Right ventricle myocardium inferior (tissue), 1 donor: Measurements from ENCODE around the gene S100B. TPM values are rescaled to one million over a fixed set of nuclear protein-coding genes. Genes with fewer than 3 reads are reported as not detected.
A peak's percentile ranks its signal among the peaks of the same experiment; 100 is the strongest.

ENCODE experiments used
- ATAC-seq: fragments of 200-7000 bp; cut with Tn5 transposase; one replicate; pipeline ENCODE4 v1.9.1; 2020; ENCODE audit warnings: mild to moderate bottlenecking, moderate library complexity
- DNase-seq: peaks from one replicate; pipeline ENCODE4 v3.0.0; 2021; ENCODE audit errors: missing footprints
- intact Hi-C: fragments of 100-400 bp; cut with DNase I; formaldehyde crosslinking; loops from one replicate; pipeline ENCODE4 v1.11.0; 2022
- total RNA-seq: library from RNA; stranded (reverse); fragmentation: NEBNext Ultra II Directional; extraction: Animal tissue kit (Norgen Biotek cat#: 25700); gene quantifications from one replicate; pipeline ENCODE4 v1.2.1, GENCODE V29; 2021
- donor health status: DM: no; HTN: yes; CAD: no; lungs with severe emphysema.

The S100B gene
- total RNA-seq, 1 donor from 2014 or later = 8.3 TPM

- no peak for DNase-seq
- peak; percentile 55 for ATAC-seq
- intact Hi-C loops = no loop called here
Observed at GRCh38 chr21:46570119-46570518, 34.8 kb downstream of the S100B start.

DNA sequence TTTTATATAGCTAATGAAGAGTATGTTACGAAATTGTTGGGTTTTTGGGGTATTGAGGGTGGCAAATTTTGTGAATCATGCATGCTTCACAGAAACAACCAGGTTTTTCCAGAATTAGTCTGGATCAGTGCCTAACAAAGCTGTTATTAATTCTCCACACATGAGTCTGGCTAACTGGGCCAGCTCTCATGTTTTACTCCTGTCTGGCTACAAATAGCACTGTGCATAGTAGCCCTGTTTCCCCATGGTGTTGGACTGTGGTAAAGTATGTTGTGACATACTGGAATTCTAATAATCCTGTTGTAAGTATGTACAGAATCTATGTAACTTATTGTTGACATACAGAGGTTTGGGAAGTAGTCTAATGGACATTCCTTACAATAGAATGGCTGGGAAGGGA is 35.8 kb downstream of the S100B start:
- DNase-seq (no peak), ATAC-seq (no peak)
- intact Hi-C loops = no loop called here

DNA sequence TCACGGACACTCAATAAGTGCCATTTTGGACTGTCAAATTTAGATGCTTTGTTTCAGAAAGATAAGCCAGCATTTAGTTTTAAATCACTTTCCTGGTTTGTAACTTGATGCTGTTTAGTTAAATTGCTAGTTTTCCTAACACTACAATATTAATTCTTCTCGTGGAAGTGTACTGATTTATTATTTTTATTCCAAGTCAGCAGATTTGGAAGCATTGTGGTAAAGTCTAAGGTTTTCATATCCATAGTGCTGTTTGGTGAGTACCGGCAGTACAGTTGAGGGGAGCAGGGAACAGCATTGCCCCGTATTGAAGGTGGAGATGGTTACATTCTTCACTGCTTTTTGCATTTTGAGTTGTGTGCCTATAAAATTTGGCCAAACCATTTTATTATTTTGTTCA is 36.3 kb downstream of the S100B start:
- DNase-seq = no peak
- no peak for ATAC-seq
- intact Hi-C loops = no loop called here

- DNase-seq = no peak
- ATAC-seq = no peak
Observed at GRCh38 chr21:46567348-46567747, 37.5 kb downstream of the S100B start.

GRCh38 chr21:46564391-46564790 is 40.5 kb downstream of the S100B start:
- ATAC-seq (no peak), DNase-seq (no peak)
- intact Hi-C loops = no loop called here

More at GRCh38 chr21:46567348-46567747, 37.5 kb downstream of the S100B start:
- intact Hi-C loops = no loop called here

- no peak for DNase-seq
- ATAC-seq = no peak
- intact Hi-C loops = no loop called here
Observed at GRCh38 chr21:46562964-46563607, 41.8 kb downstream of the S100B start.

GRCh38 chr21:46562472-46562871 is 42.4 kb downstream of the S100B start:
- no peak for DNase-seq
- no peak for ATAC-seq
- intact Hi-C loops = no loop called here

DNA sequence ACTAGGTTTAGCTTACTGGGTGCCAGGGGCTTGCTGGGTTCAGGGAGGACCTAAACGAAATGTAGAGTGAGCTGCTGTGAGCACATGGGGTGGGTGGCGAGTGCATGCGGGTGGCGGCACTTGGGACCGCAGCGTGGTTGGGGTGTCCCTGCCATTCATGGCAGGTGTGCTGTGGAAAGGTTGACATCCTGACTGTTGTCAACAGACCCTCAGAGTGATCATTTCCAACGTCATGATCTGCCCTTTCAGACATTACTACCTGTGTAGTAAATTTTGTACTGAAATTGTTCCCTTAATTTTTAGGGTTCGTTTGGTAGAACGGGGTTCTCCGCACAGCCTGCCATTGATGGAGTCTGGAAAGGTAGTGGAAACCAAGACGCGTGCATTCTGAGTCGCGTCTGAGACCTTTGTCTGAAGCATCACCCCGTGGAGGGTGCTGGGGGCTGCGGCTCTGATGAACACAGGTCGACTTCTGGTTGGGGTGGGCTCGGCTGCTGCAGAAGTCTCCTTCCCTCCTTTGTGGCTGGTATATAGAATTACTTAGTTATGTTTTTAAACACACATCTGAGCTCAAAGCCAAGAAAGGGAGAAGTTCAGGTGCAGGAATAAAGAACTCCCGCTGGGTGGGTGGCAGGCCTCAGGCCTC is 43.3 kb downstream of the S100B start:
- ATAC-seq (no peak), DNase-seq (no peak)
- intact Hi-C loops = no loop called here

DNA sequence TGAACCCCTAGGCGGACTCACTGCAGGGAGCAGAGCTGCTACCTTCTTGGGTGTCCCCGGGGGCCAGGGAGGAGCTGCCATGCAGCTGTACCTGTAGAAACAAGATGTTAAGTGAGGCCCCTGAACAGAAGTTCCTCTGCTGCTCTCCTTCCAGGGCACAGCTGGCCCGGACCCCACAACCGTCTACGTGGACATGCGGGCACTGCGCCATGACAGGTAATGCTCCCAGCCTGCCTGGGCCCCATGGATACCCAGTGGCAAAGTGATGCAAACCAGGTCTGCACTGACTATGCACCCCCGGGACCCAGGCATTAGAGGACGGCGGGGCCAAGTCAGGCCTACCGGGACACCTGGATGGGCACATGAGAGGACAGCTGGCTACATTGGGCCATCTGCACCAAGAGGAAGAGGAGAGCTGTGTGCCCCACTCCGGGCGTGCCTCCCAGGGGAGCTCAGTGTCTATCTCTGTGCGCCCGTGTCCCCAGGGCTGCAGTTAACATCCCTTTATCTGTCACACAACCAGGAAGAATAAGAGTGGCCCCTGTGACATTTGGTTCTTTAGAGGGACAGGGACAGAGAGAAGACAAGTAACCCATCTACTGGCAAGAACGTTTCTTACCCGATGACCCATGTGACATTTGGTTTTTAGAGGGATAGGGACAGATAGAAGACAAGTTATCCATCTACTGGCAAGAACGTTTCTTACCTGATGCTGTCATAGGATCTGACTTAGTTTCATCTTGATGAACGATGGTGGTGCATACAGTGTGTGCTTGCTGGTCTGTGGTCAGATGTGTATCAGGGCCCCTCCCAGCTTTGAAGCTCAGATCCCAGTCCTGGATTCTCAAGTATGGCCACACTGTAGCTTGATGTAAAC is 44.1 kb downstream of the S100B start:
- no peak for DNase-seq
- no peak for ATAC-seq
- intact Hi-C loops = no loop called here

DNA sequence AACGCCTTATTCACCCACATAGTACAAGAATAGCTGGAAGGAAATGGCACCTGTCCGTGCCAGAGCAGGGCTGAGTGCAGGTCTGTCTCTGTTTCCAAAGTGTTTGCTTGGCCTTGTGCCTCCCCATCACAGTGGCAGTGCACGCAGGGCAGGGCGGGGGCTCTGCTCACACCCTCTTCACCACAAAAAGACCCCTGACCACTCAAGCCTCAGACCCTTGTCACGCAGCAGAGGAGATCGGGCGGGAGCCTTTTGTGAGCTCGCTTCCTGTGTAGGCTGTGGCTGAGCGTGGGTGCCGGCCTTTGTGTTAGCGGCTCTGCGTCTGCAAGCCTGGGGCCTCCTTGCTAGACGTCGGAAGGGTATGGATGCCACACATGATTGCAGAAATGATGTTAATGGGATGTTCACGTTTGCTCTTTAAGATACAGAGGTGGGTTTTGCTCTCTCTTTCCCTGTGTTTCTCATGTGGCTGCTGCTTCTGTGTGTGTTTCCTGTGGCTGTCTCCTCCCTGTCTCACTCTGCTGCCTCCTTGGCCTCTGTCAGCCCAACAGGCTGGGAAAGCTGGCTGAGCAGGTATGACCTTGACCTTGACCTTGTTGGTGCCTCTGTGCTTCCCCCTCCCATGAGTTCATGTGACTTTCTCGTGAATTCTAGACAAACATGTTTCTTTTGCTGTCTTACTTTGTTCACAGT is 45.4 kb downstream of the S100B start:
- no peak for ATAC-seq
- no peak for DNase-seq
- intact Hi-C loops = no loop called here

DNA sequence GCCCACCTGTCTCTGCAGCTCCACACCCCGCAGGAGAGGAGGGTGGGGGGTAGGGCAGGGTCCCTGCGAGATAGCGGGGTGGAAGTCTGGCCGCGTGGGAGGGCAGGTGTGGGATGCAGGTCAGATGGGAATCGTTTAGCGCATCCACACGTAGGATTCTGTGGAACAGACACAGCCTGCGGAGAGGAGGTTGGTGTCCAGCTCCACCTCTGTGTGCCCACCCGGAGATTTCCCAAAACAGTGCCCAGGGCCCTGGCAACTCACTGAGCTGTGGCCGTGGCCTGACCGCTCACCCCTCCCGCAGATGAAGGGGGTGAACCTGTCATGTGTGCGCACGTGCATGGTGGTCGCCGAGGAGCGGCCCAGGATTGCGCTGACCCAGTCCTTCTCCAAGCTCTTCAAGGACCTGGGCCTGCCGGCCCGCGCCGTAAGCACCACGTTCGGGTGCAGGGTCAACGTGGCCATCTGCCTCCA is 46.9 kb downstream of the S100B start:
- no peak for ATAC-seq
- intact Hi-C loops = no loop called here
- DNase-seq = no peak

- intact Hi-C loops = no loop called here
- no peak for DNase-seq
- ATAC-seq = no peak
Observed at GRCh38 chr21:46557469-46557868, 47.4 kb downstream of the S100B start.

- ATAC-seq = no peak
- intact Hi-C loops = no loop called here
- no peak for DNase-seq
Observed at GRCh38 chr21:46556802-46557201, 48.1 kb downstream of the S100B start.

DNA sequence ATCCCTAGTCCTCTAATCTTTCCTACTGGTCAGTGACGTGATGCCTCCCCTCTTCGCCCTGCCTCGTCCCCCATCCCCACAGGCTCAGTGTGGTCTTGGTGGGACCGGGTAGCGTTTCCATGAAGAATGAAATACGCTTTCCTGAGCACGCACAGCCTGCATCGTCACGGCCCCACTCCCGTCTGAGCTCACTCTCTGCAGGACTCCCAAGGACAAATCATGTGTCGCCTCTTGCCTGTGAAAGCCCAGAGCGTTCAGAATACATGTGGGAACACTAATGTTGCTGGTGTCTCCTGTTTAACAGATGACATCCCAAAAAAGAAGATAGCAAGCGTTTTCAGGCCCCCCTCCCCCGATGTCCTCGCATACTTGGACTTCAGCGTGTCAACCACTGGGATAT is 49.2 kb downstream of the S100B start:
- DNase-seq (no peak), ATAC-seq (peak; percentile 81)
- intact Hi-C loops = no loop called here

DNA sequence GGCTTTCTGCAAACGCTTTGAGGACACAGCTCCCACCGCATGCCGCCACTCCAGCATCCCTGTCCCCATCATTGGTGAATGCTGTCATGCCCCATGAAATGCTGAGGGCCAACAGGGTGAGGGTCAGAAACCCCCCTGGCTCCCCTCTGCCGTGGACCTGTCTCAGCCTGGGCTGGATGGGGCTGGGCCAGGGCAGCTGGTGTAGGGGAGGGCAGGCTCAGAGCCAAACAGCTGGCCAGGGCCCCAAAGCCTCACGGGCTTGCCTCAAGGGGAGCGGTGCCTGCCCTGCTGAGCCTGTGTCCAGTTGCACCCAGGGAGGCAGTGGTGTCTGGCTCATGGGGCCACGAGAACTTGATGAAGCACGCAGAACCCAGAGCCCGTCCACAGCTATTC is 49.7 kb downstream of the S100B start:
- intact Hi-C loops = no loop called here
- DNase-seq = no peak
- peak; percentile 22 for ATAC-seq

- DNase-seq (no peak), ATAC-seq (peak; percentile 3)
- intact Hi-C loops = no loop called here
Observed at GRCh38 chr21:46554431-46555224, 50.3 kb downstream of the S100B start.

DNA sequence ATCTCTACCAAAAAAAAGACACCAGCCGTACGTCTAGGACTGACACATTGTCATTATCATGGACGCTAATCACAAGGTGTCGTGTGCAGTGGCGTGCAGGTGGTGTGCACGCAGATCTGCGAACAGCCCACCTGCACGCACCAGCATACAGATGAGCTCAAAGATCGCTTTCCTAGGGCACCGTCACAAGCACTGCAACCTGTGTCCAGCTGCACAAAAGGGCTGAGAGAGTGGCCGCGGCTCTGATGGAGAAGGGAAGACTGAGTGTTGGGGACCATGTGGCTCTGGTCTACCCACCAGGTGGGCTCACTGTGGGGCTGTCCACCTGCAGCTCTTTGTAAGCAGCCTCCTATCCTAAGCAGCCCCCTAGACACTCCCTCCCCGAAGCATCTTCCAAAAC is 50.9 kb downstream of the S100B start:
- DNase-seq (no peak), ATAC-seq (no peak)
- intact Hi-C loops = no loop called here

DNA sequence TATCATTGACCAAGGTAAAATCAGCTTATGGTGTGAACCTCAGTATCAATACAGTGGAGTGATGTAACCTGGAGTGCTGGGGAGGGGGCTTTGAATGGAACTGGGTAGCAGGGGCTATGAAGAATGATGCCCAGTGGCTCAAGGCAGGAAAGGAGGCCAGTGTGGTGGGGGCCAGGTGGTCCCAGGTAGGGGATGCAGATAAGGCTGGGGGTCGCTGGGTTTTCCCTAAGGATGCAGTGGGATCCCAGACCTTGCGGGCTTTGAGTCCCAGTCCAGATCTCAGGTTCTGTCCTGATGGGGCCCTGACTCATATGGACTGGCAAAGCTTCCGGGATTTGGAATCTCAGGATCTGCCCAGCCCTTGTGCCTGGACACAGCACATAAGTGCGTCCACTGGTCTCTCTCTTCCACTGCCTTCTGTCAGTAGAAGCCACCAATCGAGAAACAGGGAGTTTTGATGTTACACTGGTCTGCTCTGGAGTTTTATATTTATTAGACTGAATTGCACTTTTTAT is 52.0 kb downstream of the S100B start:
- DNase-seq = no peak
- ATAC-seq = no peak
- intact Hi-C loops = no loop called here
